CD4-positive, alpha-beta T cell (primary cell): ENCODE results near the gene CD99L2. TPM values are rescaled to one million over a fixed set of nuclear protein-coding genes. Genes with fewer than 3 reads are reported as not detected.

ENCODE experiments used
- ATAC-seq: fragments of 200-7000 bp; cut with Tn5 transposase; one replicate; pipeline ENCODE4 v1.10.0; 2022; ENCODE audit warnings: mild to moderate bottlenecking; ENCODE audit not compliant: poor library complexity
- CTCF ChIA-PET: fragments of 350-600 bp; sonication (Branson Sonifier 250); formaldehyde crosslinking; loops from one replicate; lab custom pipeline; 2021; ENCODE audit warnings: antibody characterized with exemption, inconsistent platforms; lab: Charles Lee
- POLR2A ChIA-PET: fragments of 350-600 bp; sonication (Branson Sonifier 250); formaldehyde crosslinking; loops from one replicate; lab custom pipeline; 2021; ENCODE audit warnings: antibody characterized with exemption, inconsistent platforms; lab: Charles Lee
- DNase-seq, 14 experiments: peaks; one replicate each; pipeline ENCODE4 v3.0.0-alpha.2; 2013 to 2020; ENCODE audit warnings: mixed read lengths in 2 of 14
- H3K27ac ChIP-seq, 2 donors: one replicate each; pipeline versions ENCODE4 v1.5.1 to v1.7.0; 2013; ENCODE audit warnings: low read length in 2 of 2, low read depth in 1 of 2, mild to moderate bottlenecking in 1 of 2
- H3K27me3 ChIP-seq, 2 experiments: 1 replicate in 1 of 2; 2 replicates in 1 of 2; pipeline versions ENCODE4 v1.6.1 to v1.7.0; 2013; ENCODE audit warnings: low read length in 2 of 2, control low read depth in 1 of 2, mild to moderate bottlenecking in 1 of 2, moderate library complexity in 1 of 2; ENCODE audit not compliant: insufficient read depth in 2 of 2, control insufficient read depth in 1 of 2
- H3K36me3 ChIP-seq: one replicate; pipeline ENCODE4 v1.6.1; 2013; ENCODE audit warnings: low read length, control low read depth; ENCODE audit not compliant: insufficient read depth
- H3K4me1 ChIP-seq: one replicate; pipeline ENCODE4 v1.6.1; 2013; ENCODE audit warnings: low read length, control low read depth; ENCODE audit not compliant: insufficient read depth
- H3K4me3 ChIP-seq: one replicate; pipeline ENCODE4 v1.5.1; 2013; ENCODE audit warnings: mild to moderate bottlenecking, low read length, moderate library complexity
- H3K9me3 ChIP-seq, 2 experiments: 1 replicate in 1 of 2; 2 replicates in 1 of 2; pipeline versions ENCODE4 v1.6.1 to v1.7.0; 2013; ENCODE audit warnings: low read length in 2 of 2, mild to moderate bottlenecking in 2 of 2, control low read depth in 1 of 2, moderate library complexity in 1 of 2; ENCODE audit not compliant: control insufficient read depth in 1 of 2, insufficient read depth in 1 of 2
- H3K27ac Mint-ChIP-seq: one replicate; pipeline ENCODE4 v1.8.0; 2020; ENCODE audit warnings: mixed read lengths
- H3K27me3 Mint-ChIP-seq: one replicate; pipeline ENCODE4 v1.8.0; 2021; ENCODE audit warnings: mixed read lengths
- H3K36me3 Mint-ChIP-seq: one replicate; pipeline ENCODE4 v1.8.0; 2021; ENCODE audit warnings: low read depth, mixed read lengths
- H3K4me1 Mint-ChIP-seq: one replicate; pipeline ENCODE4 v1.8.0; 2021; ENCODE audit warnings: low read depth, mixed read lengths
- H3K4me3 Mint-ChIP-seq: one replicate; pipeline ENCODE4 v1.8.0; 2020; ENCODE audit warnings: mild to moderate bottlenecking, mixed read lengths
- H3K9me3 Mint-ChIP-seq: one replicate; pipeline ENCODE4 v1.8.0; 2020; ENCODE audit warnings: mixed read lengths
- CTCF ChIP-seq: fragments of 200-600 bp; IDR thresholded peaks from one replicate; pipeline ENCODE4 v1.8.0; 2022; ENCODE audit warnings: antibody characterized with exemption, mild to moderate bottlenecking
- intact Hi-C, 2 experiments: fragments of 100-400 bp; cut with DNase I in 1 of 2; cut with micrococcal nuclease in 1 of 2; formaldehyde crosslinking; loops; one replicate each; pipeline versions ENCODE4 v1.15.1 to v1.9.0; 2023 to 2025; cut with DNase I, micrococcal nuclease
- total RNA-seq, 174 experiments: library from RNA in 2 of 174; stranded (reverse) in 2 of 174; gene quantifications; one replicate each; pipeline ENCODE4 v1.2.3 and lab custom pipeline; 2021 to 2026

The CD99L2 gene
- total RNA-seq, 2 experiments from 2014 or later = 5.3 to 6.5 TPM

- H3K9me3 ChIP-seq = no peaks in the 10 kb centered on the region
- H3K27me3 ChIP-seq = no peaks in the 10 kb centered on the region
- CTCF ChIA-PET = no interaction called here
- no peak for DNase-seq
- H3K27ac Mint-ChIP-seq = no peak overlapping the region
- H3K27ac ChIP-seq = no peak overlapping the region
- no peaks in the 10 kb centered on the region for H3K27me3 Mint-ChIP-seq
- H3K36me3 Mint-ChIP-seq = peaks cover 12% of the 10 kb centered on the region
- no peak for ATAC-seq
- no peak overlapping the region for H3K4me3 ChIP-seq
- intact Hi-C loops = no loop called here
- no peak overlapping the region for H3K4me3 Mint-ChIP-seq
- no peak for TF ChIP-seq CTCF
- peaks cover 5% of the 10 kb centered on the region for H3K4me1 Mint-ChIP-seq
- POLR2A ChIA-PET = no interaction called here
- no peaks in the 10 kb centered on the region for H3K4me1 ChIP-seq
- H3K36me3 ChIP-seq = no peaks in the 10 kb centered on the region
- H3K9me3 Mint-ChIP-seq = no peaks in the 10 kb centered on the region
Measured at GRCh38 chrX:150848914-150849365, 49.5 kb downstream of the CD99L2 start.

GRCh38 chrX:150847088-150847487 lies 51.4 kb downstream of the CD99L2 start:
- no peaks in the 10 kb centered on the region for H3K27me3 Mint-ChIP-seq
- peaks cover 6% of the 10 kb centered on the region for H3K36me3 Mint-ChIP-seq
- no peaks in the 10 kb centered on the region for H3K9me3 Mint-ChIP-seq
- intact Hi-C loops = no loop called here
- Histone ChIP-seq H3K36me3 (no peaks in the 10 kb centered on the region), H3K4me3 (no peak overlapping the region), H3K27me3 (no peaks in the 10 kb centered on the region), H3K27ac (no peak overlapping the region), H3K9me3 (no peaks in the 10 kb centered on the region), H3K4me1 (no peaks in the 10 kb centered on the region)
- DNase-seq (no peak), ATAC-seq (no peak)
- no peak for TF ChIP-seq CTCF
- H3K4me1 Mint-ChIP-seq = peaks cover 5% of the 10 kb centered on the region
- CTCF ChIA-PET = no interaction called here
- POLR2A ChIA-PET = no interaction called here
- H3K4me3 Mint-ChIP-seq = no peak overlapping the region
- H3K27ac Mint-ChIP-seq = no peak overlapping the region

- Histone ChIP-seq H3K9me3 (no peaks in the 10 kb centered on the region), H3K27me3 (no peaks in the 10 kb centered on the region), H3K4me1 (no peaks in the 10 kb centered on the region), H3K27ac (no peak overlapping the region), H3K4me3 (no peak overlapping the region), H3K36me3 (no peaks in the 10 kb centered on the region)
- no peak overlapping the region for H3K27ac Mint-ChIP-seq
- no peak for ATAC-seq
- no peaks in the 10 kb centered on the region for H3K9me3 Mint-ChIP-seq
- intact Hi-C loops = no loop called here
- POLR2A ChIA-PET = no interaction called here
- CTCF ChIA-PET = no interaction called here
- no peak overlapping the region for H3K4me3 Mint-ChIP-seq
- peaks cover 5% of the 10 kb centered on the region for H3K4me1 Mint-ChIP-seq
- H3K36me3 Mint-ChIP-seq = no peaks in the 10 kb centered on the region
- DNase-seq = no peak
- H3K27me3 Mint-ChIP-seq = no peaks in the 10 kb centered on the region
- TF ChIP-seq CTCF = no peak
Measured at GRCh38 chrX:150846130-150846529, 52.3 kb downstream of the CD99L2 start.
